ENCODE measurements around the gene SRRD.

DNA sequence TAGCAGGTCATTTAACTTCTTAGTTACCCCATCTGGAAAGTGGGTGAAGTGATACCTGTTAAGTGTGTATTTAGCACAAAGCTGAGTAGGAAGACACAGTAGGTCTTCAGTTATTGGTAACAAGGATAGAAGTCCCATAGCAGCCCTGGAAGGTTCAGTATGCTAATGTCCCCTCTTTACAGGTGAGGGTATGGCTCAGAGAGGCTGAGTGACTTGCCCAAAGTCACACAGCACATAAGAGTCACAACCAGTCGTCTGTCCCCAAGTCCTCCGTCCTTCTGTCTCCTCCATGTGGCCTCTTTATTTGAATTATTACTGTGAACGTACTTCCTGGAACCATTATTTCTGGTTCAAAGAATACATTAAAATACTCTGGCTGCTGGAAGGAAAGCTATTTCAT, 44.1 kb upstream of the SRRD start:
- TF ChIP-seq POLR2A (IDR thresholded peaks at IDR 0.05) (no peak), EP300 (IDR thresholded peaks at IDR 0.05) (no peak)
- TF ChIP-seq, protein P1, sequence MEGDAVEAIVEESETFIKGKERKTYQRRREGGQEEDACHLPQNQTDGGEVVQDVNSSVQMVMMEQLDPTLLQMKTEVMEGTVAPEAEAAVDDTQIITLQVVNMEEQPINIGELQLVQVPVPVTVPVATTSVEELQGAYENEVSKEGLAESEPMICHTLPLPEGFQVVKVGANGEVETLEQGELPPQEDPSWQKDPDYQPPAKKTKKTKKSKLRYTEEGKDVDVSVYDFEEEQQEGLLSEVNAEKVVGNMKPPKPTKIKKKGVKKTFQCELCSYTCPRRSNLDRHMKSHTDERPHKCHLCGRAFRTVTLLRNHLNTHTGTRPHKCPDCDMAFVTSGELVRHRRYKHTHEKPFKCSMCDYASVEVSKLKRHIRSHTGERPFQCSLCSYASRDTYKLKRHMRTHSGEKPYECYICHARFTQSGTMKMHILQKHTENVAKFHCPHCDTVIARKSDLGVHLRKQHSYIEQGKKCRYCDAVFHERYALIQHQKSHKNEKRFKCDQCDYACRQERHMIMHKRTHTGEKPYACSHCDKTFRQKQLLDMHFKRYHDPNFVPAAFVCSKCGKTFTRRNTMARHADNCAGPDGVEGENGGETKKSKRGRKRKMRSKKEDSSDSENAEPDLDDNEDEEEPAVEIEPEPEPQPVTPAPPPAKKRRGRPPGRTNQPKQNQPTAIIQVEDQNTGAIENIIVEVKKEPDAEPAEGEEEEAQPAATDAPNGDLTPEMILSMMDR (IDR thresholded peaks at IDR 0.05), result no peak
